ENCODE data around the gene EYA2.

EYA2 gene

DNA sequence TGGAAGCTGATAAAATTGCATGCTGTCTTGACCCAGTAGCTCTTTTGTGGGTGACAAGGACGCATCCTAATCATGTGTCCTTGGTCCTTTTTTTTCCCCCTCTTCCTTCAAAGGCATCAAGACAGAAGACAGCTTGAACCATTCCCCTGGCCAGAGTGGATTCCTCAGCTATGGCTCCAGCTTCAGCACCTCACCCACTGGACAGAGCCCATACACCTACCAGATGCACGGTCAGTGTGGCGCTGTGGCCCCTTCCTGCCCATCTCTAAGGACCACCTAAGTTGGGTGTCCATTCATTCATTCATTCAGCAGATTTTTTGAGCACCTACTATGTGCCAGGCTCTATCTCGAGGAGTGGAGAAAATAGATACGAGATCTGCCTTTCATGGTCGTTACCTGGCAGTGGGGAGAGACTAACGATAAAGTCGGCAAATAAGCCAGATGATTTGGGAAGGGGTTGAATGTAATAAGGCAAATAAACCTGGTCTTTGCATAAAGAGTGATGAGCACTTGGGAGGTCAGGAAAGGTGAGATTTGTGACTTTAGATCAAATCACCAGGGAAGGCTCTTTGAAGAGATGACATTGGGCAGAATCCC lies 121.5 kb downstream of the EYA2 start:
- Histone ChIP-seq H3K9me3 (ENCODE audit: control insufficient read depth, insufficient read depth, low read length) (no peaks in the 10 kb centered on the region), H3K36me3 (ENCODE audit: insufficient read depth, low read length) (no peaks in the 10 kb centered on the region), H3K9ac (ENCODE audit: low read depth, low read length) (no peak overlapping the region), H3K4me1 (ENCODE audit: insufficient read depth, low read length) (0 out of 2 replicates have a peak, but pooled peaks cover 5% of the 10 kb centered on the region)

DNA sequence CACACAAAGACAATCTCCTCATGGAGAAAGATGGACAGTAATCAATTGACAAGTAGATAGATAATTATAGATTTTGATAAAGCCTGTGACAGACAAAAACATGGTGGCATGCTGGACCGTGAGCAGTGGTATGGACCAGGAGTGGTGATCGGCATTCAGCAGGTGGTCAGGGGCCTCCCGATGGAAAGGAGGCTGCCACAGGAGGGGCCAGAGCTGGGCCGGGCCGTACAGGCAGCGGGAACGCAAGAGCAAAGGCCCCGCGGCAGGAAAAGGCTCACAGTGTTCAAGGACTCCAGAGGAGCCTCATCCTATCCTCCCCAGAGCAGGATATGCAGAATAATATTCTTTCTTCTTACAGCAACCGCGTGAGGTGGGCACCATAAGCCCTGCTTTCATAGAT lies 123.7 kb downstream of the EYA2 start:
- Histone ChIP-seq H3K4me1 (ENCODE audit: insufficient read depth, low read length) (0 out of 2 replicates have a peak, but pooled peaks cover 5% of the 10 kb centered on the region), H3K9me3 (ENCODE audit: control insufficient read depth, insufficient read depth, low read length) (no peaks in the 10 kb centered on the region), H3K9ac (ENCODE audit: low read depth, low read length) (no peak overlapping the region), H3K36me3 (ENCODE audit: insufficient read depth, low read length) (no peaks in the 10 kb centered on the region)

DNA sequence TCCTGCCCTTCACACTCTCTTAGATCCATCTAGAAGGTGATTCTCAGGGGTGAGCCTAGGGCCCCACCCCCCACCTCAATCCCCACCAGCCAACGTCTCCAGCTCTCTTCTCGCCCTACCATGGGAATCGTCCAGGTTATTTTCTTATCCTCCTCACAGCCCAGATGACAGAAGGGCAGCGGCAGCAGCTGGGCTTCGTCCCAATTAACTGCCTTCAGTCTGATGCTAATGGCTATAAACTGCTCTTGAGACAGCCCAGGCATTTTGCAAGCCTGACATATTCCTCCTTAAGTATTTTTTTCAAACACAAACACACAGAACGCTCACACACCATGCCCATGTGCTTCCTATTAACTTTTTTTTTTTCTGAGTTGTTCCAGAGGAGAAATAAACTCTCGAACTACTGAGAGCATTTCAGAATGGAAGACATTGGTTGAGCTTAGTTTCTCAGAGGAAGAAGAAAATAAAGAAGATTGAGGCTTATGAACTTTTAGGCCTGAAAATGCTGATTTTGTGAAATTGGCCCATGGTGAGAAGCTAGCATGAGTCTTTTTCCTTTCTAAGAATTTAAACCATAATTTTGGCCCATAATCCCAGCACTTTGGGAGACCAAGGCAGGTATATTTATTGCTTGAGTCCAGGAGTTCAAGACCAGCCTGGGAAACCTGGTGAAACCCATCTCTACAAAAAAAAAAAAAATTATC lies 124.6 kb downstream of the EYA2 start:
- Histone ChIP-seq H3K4me1 (ENCODE audit: insufficient read depth, low read length) (0 out of 2 replicates have a peak, but pooled peaks cover 5% of the 10 kb centered on the region), H3K9ac (ENCODE audit: low read depth, low read length) (no peak overlapping the region), H3K9me3 (ENCODE audit: control insufficient read depth, insufficient read depth, low read length) (no peaks in the 10 kb centered on the region), H3K36me3 (ENCODE audit: insufficient read depth, low read length) (no peaks in the 10 kb centered on the region)

DNA sequence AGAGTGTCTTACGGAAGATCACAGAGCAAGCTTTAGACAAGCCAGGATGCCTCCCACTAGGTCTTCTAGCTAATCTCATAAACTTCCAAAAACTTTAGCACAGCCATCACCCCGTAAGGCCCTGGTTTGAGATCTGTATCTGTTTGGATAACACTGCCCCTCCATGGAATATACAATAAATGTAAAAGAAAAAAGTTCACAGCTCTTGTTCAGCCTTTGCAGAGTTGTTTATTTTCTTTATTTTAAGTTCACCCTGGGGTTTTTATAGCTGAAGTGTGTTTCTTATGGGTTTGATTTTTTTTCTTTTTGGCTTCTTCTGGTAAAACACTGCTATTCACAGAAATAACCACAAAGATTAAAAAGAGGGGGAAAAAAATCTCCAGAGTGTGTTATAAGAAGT lies 125.6 kb downstream of the EYA2 start:
- Histone ChIP-seq H3K36me3 (ENCODE audit: insufficient read depth, low read length) (no peaks in the 10 kb centered on the region), H3K4me1 (ENCODE audit: insufficient read depth, low read length) (0 out of 2 replicates have a peak, but pooled peaks cover 5% of the 10 kb centered on the region), H3K9me3 (ENCODE audit: control insufficient read depth, insufficient read depth, low read length) (no peaks in the 10 kb centered on the region), H3K9ac (ENCODE audit: low read depth, low read length) (no peak overlapping the region)

DNA sequence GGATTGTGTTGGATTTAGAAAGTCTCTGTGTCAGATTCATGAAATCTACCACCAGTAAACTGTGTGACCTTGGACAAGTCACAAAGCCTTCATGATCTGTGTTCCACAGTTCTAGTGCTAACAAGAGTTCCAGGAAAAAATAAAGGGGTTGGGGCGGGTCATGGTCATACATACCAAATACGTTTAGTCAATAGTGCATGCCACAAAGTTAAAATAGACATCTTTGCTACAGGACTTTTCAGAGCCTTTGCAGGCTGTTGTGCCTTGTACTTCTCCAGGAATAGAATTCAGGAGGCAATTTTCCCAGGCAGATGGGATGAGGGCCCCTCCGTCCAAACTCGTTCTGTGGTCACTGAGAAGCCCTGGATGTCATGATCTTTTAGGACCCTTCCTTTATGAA lies 127.2 kb downstream of the EYA2 start:
- 0 out of 2 replicates have a peak, but pooled peaks cover 5% of the 10 kb centered on the region for H3K4me1 ChIP-seq (ENCODE audit: insufficient read depth, low read length)
- H3K9me3 ChIP-seq (ENCODE audit: control insufficient read depth, insufficient read depth, low read length), result no peaks in the 10 kb centered on the region
- H3K36me3 ChIP-seq (ENCODE audit: insufficient read depth, low read length), result no peaks in the 10 kb centered on the region
- H3K9ac ChIP-seq (ENCODE audit: low read depth, low read length), result no peak overlapping the region

DNA sequence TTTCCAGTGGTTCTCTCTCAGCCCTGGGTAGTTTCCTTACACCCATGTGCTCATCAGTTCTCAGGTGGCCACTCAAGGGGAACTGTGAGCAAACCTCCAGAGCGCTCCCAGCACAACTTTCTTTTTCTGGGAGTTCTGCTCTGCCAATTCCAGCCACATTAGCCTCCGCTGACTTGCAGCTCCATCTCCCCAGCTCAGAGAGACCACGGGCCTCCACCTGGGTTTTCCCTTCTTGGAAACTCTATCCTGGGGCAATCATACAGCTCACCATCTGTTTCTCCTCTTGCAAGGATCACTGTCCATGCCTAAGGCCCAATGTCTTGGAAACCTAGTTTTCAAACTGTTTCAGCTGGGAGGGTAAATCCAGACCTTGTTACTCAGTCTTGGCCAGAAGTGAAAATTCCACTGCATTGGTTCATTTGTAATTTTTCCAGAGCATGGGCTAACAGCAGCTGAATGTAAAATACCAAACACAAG lies 129.9 kb downstream of the EYA2 start:
- H3K36me3 ChIP-seq (ENCODE audit: insufficient read depth, low read length), result no peaks in the 10 kb centered on the region
- no peak overlapping the region for H3K9ac ChIP-seq (ENCODE audit: low read depth, low read length)
- no peaks in the 10 kb centered on the region; the same call in 1 of the 2 replicates for H3K9me3 ChIP-seq (ENCODE audit: control insufficient read depth, insufficient read depth, low read length)
- H3K4me1 ChIP-seq (ENCODE audit: insufficient read depth, low read length), result no peaks in the 10 kb centered on the region

DNA sequence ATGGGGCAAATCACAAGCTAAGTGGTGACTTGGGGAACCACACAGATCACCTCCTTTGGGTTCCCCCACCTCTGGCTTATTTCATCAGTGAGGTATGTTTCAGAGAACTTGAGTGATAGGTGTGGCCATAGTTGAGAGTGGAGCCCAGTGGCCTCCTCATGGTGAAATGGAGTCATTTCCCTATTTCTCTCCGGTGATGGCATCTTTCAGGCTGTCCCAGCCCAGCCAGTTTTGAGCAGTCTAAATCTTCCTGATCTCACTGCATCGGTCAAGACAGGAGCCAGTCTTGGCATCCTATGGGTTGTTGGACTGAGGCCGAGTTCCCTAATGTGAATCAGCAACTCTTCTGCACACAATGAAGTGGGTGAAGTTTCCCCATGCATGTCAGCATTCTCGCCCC lies 132.4 kb downstream of the EYA2 start:
- Histone ChIP-seq H3K9ac (ENCODE audit: low read depth, low read length) (no peak overlapping the region), H3K4me1 (ENCODE audit: insufficient read depth, low read length) (no peaks in the 10 kb centered on the region), H3K36me3 (ENCODE audit: insufficient read depth, low read length) (no peaks in the 10 kb centered on the region), H3K9me3 (ENCODE audit: control insufficient read depth, insufficient read depth, low read length) (no peaks in the 10 kb centered on the region; the same call in 1 of the 2 replicates)

DNA sequence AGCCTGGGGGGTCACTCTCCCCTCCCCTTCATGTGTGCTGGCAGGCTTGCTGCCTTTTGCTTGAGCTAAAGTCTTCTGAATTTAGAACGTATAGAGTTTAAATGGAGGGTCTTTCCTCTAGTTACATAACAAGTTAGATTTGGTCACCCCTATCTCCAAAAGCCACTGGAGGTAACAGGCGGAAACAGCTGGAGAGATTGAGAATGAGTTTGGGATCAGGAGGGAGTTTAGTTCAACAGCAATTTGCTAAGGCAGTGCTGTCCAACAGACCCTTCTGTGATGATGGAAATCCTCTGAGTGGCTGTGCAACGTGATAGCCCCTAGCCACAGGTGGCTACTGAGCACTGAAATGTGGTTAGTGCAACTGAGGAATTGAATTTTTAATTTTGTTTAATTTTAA lies 132.8 kb downstream of the EYA2 start:
- no peaks in the 10 kb centered on the region for H3K4me1 ChIP-seq (ENCODE audit: insufficient read depth, low read length)
- H3K36me3 ChIP-seq (ENCODE audit: insufficient read depth, low read length), result no peaks in the 10 kb centered on the region
- no peak overlapping the region for H3K9ac ChIP-seq (ENCODE audit: low read depth, low read length)
- H3K9me3 ChIP-seq (ENCODE audit: control insufficient read depth, insufficient read depth, low read length), result no peaks in the 10 kb centered on the region; the same call in 1 of the 2 replicates

DNA sequence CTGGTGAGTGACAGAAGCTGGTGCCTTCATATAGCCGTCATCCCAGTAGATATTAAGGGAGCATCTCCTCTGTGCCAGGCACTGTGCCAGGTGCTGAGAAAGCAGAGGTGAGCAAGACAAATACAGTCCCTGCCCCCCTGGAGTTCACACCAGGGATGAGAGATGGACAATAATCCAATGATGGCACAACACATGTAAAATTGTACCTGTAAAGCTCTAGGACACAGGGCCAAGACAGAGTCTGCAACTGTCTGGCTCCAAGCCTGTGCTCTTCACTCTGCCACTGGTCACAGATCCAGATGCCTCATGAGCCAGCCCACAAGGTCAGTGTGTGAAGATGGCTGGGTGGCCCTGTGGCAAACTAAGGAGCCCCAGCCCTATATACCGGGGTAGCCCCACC lies 133.8 kb downstream of the EYA2 start:
- no peaks in the 10 kb centered on the region for H3K36me3 ChIP-seq (ENCODE audit: insufficient read depth, low read length)
- no peaks in the 10 kb centered on the region for H3K4me1 ChIP-seq (ENCODE audit: insufficient read depth, low read length)
- no peaks in the 10 kb centered on the region; the same call in 1 of the 2 replicates for H3K9me3 ChIP-seq (ENCODE audit: control insufficient read depth, insufficient read depth, low read length)
- H3K9ac ChIP-seq (ENCODE audit: low read depth, low read length), result no peak overlapping the region

DNA sequence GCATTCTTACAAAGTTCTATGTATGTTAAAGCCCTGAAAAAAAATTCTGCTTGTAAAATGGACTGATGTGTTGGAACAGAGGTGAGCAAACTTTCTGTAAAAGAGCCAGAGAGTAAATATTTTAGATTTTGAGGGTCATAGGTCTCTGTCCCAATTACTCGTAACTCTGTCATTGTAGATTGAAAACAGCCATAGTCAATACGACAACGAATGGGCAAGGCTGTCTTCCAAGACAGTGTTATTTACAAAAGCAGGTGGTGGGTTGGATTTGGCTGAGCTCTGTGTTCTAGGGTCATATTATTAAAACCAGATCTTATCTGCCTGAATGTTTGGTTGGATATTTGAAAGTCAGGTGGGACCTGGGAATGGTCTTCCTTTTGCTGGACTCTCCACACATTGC lies 135.2 kb downstream of the EYA2 start:
- Histone ChIP-seq H3K36me3 (ENCODE audit: insufficient read depth, low read length) (no peaks in the 10 kb centered on the region), H3K9me3 (ENCODE audit: control insufficient read depth, insufficient read depth, low read length) (no peaks in the 10 kb centered on the region; the same call in 1 of the 2 replicates), H3K4me1 (ENCODE audit: insufficient read depth, low read length) (no peaks in the 10 kb centered on the region), H3K9ac (ENCODE audit: low read depth, low read length) (no peak overlapping the region)

DNA sequence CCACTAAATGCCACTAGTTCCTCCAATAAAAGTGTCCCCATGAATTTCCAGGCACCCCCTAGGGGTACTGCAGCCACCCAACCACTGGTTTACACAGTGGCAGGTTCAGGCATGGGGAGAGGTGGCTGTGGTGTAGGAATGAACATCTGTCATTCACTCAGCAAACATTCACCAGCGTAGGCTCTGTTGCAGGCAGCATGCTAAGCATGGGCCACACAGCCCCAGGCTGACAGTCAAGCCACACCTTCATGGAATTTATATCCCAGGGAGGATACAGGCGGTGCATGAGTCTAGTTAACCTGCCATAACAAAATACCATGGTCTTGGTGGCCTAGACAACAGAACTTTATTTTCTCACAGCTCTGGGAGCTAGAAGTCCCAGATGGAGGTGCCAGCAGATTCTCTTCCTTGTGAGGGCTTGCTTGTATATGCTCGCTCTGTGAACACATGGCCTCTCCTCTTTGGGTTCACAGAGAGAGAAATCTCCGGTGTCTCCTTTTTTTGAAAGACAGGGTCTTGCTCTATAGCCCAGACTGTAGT lies 135.7 kb downstream of the EYA2 start:
- Histone ChIP-seq H3K36me3 (ENCODE audit: insufficient read depth, low read length) (no peaks in the 10 kb centered on the region), H3K9ac (ENCODE audit: low read depth, low read length) (no peak overlapping the region), H3K4me1 (ENCODE audit: insufficient read depth, low read length) (no peaks in the 10 kb centered on the region), H3K9me3 (ENCODE audit: control insufficient read depth, insufficient read depth, low read length) (no peaks in the 10 kb centered on the region; the same call in 1 of the 2 replicates)

DNA sequence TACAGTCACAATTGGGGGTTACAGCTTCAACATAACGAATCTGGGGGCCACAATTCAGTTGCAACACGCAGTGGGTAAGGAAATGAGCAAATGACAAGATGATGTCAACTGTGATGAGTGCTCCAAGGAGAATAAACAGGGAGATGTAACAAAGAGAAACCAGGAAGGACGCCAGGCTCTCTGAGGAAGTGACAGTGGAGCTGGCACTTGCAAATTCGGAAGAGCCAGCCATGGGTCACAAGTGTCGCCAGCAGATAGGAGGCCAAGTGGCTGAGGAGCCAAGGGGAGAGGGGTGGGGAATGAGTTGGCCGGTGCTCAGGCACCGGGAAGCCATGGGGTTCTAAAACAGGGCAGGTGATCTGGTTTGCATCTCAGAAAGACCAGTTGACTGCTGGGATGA lies 136.4 kb downstream of the EYA2 start:
- Histone ChIP-seq H3K36me3 (ENCODE audit: insufficient read depth, low read length) (no peaks in the 10 kb centered on the region), H3K9me3 (ENCODE audit: control insufficient read depth, insufficient read depth, low read length) (no peaks in the 10 kb centered on the region; the same call in 1 of the 2 replicates), H3K9ac (ENCODE audit: low read depth, low read length) (no peak overlapping the region), H3K4me1 (ENCODE audit: insufficient read depth, low read length) (no peaks in the 10 kb centered on the region)

DNA sequence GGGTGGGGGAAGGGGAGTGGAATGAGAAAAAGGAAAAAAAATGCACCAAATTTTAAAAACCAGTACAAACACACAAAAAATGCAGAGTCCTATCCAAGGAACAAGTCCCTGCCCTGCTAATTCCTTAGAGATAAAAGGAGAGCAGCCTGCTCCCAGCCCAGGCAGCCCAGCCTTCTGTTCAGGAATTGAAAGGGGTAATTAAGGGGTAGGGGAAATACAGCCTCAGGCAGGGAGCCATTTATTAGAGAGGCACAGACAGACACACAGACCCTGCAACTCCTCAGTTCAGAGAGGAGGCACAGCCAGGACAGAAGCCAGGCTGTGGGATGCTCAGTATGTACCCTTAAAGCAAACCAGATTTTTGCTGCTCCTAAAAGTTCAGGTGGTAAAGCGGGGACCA lies 137.2 kb downstream of the EYA2 start:
- Histone ChIP-seq H3K9ac (ENCODE audit: low read depth, low read length) (no peak overlapping the region), H3K36me3 (ENCODE audit: insufficient read depth, low read length) (no peaks in the 10 kb centered on the region), H3K4me1 (ENCODE audit: insufficient read depth, low read length) (no peaks in the 10 kb centered on the region), H3K9me3 (ENCODE audit: control insufficient read depth, insufficient read depth, low read length) (no peaks in the 10 kb centered on the region; the same call in 1 of the 2 replicates)

DNA sequence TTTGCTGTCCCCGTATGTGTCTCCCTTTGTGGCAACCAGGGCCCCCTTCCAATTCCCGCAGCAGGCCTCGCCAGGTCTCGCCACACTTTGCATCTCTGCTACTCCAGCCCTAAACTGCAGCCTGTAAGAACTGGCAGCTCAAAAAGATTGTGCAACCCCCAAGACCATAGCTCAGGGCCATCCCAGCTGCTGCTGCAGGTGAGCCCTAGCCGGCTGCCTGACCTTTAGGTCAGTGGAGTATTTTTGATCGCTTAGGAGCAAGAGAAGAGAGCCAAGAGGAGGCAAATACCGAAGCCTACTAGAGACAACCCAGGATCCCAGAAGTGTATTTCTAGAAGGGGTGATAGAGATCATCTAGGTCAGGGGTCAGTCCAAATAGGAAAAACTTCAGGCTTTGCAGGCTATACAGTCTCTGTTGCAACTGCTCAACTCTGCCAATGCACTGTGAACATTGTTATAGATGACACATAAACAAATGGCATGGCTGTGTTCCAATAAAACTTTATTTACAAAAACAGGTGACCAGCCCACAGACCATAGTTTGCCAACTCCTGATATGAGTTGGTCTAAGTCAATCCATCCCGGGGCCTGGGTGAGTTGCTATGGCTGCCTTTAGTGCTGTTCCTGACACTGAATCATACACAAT lies 138.4 kb downstream of the EYA2 start:
- no peaks in the 10 kb centered on the region for H3K4me1 ChIP-seq (ENCODE audit: insufficient read depth, low read length)
- H3K36me3 ChIP-seq (ENCODE audit: insufficient read depth, low read length), result no peaks in the 10 kb centered on the region
- no peak overlapping the region for H3K9ac ChIP-seq (ENCODE audit: low read depth, low read length)
- H3K9me3 ChIP-seq (ENCODE audit: control insufficient read depth, insufficient read depth, low read length), result no peaks in the 10 kb centered on the region
